GM12875 (cell line): ENCODE measurements around the gene GNB1.

Source experiments
- H3K4me3 ChIP-seq: one replicate; pipeline ENCODE4 v1.5.1; 2011; ENCODE audit warnings: low read depth, low read length, control low read depth
- CTCF ChIP-seq: IDR thresholded peaks from 2 replicates; pipeline ENCODE4 v1.5.1; 2011; ENCODE audit warnings: low read depth, mild to moderate bottlenecking, control low read depth, inconsistent platforms, low read length, moderate library complexity, borderline replicate concordance; ENCODE audit not compliant: insufficient read depth

GNB1 gene

GRCh38 chr1:1890506-1891348 is at the start of gene GNB1:
TSS of gene GNB1 (minus strand) at chr1:1891087. CDS start at chr1:1825453, 65,634 bp downstream.
- no peak for TF ChIP-seq CTCF
- H3K4me3 ChIP-seq = peak within 1 kb of the TSS; percentile 100

- no peak overlapping the region for H3K4me3 ChIP-seq
- TF ChIP-seq CTCF = no peak
Observed at GRCh38 chr1:1940123-1940425, 49.2 kb upstream of the GNB1 start.

GRCh38 chr1:1939296-1940122 is 48.6 kb upstream of the GNB1 start:
- TF ChIP-seq CTCF = no peak
- H3K4me3 ChIP-seq = no peak overlapping the region

GRCh38 chr1:1938613-1939295 is 47.9 kb upstream of the GNB1 start:
- no peak for TF ChIP-seq CTCF
- no peak overlapping the region for H3K4me3 ChIP-seq

GRCh38 chr1:1938276-1938573 is 47.3 kb upstream of the GNB1 start:
- TF ChIP-seq CTCF = no peak
- H3K4me3 ChIP-seq = no peak overlapping the region

GRCh38 chr1:1937549-1938275 is 46.8 kb upstream of the GNB1 start:
- H3K4me3 ChIP-seq = no peak overlapping the region
- TF ChIP-seq CTCF = no peak
